HepG2 (cell line): ENCODE measurements around the gene SMIM36. TPM values are rescaled to one million over a fixed set of nuclear protein-coding genes. Genes with fewer than 3 reads are reported as not detected.

Experiments
- ATAC-seq: fragments of 200-7000 bp; cut with Tn5 transposase; 3 replicates; pipeline ENCODE4 v1.9.1; 2020; ENCODE audit warnings: mild to moderate bottlenecking, moderate library complexity
- BruUV-seq: library from RNA; stranded (reverse); fragments of 400-500 nt; replicated peaks from 2 replicates; lab custom pipeline; 2021; lab: Mats Ljungman, UMichigan
- CTCF ChIA-PET: fragments of 300-600 bp; formaldehyde crosslinking; extraction: SDS; loops from one replicate; lab custom pipeline; 2021; ENCODE audit warnings: low total read pairs, inconsistent platforms, low intra/inter-chr PET ratio; lab: Yijun Ruan, JAX
- POLR2A ChIA-PET: fragments of 350-600 bp; sonication (Branson Sonifier 250); formaldehyde crosslinking; loops from one replicate; lab custom pipeline; 2020; ENCODE audit warnings: antibody characterized with exemption, inconsistent platforms; lab: Yijun Ruan, JAX
- DNase-seq: peaks from one replicate; pipeline ENCODE4 v3.0.0-alpha.2; 2015; ENCODE audit warnings: low spot score
- FAIRE-seq: peaks from 3 replicates; lab custom pipeline; 2011; peaks lifted over from hg19 to GRCh38; lab: Jason Lieb, UNC
- H2AFZ ChIP-seq: one replicate; pipeline ENCODE4 v1.6.1; 2011; ENCODE audit warnings: low read length, inconsistent platforms
- H3K27ac ChIP-seq: fragments of 300-600 bp; 3 replicates; pipeline ENCODE4 v1.8.0; 2011; ENCODE audit warnings: mixed run types, mild to moderate bottlenecking, mixed read lengths, low read length, inconsistent platforms; ENCODE audit not compliant: insufficient read depth; ENCODE audit errors: extremely low read length
- H3K27me3 ChIP-seq, 2 experiments: fragments of 200-600 bp in 1 of 2; 2 replicates in 1 of 2; 3 replicates in 1 of 2; pipeline versions ENCODE4 v1.6.0 to v1.8.0; 2011; ENCODE audit warnings: low read length in 2 of 2, mild to moderate bottlenecking in 2 of 2, moderate library complexity in 2 of 2, inconsistent platforms in 1 of 2; ENCODE audit not compliant: insufficient read depth in 2 of 2, control insufficient read depth in 1 of 2
- H3K36me3 ChIP-seq, 2 experiments: fragments of 200-600 bp in 1 of 2; replicated peaks in 1 of 2; 2 replicates in 1 of 2; 3 replicates in 1 of 2; pipeline versions ENCODE4 v1.5.1 to v1.8.0; 2011; ENCODE audit warnings: low read length in 2 of 2, inconsistent platforms in 1 of 2; ENCODE audit not compliant: insufficient read depth in 2 of 2, control insufficient read depth in 1 of 2
- H3K4me1 ChIP-seq: 2 replicates; pipeline ENCODE4 v1.5.1; 2012; ENCODE audit warnings: low read length, inconsistent platforms; ENCODE audit not compliant: insufficient read depth
- H3K4me2 ChIP-seq: 2 replicates; pipeline ENCODE4 v1.6.0; 2011; ENCODE audit warnings: low read depth, low read length, inconsistent platforms
- H3K4me3 ChIP-seq, 3 experiments: fragments of 200-600 bp in 1 of 3; sonication (generic), shearing (Covaris generic) in 1 of 3; replicated peaks in 1 of 3; 2 replicates each; pipeline ENCODE4 v1.5.1; 2011 to 2016; ENCODE audit warnings: low read length in 3 of 3, inconsistent platforms in 2 of 3, low read depth in 2 of 3, mild to moderate bottlenecking in 2 of 3, control low read depth in 1 of 3, mixed read lengths in 1 of 3; ENCODE audit not compliant: insufficient read depth in 1 of 3
- H3K79me2 ChIP-seq: one replicate; pipeline ENCODE4 v1.6.1; 2011; ENCODE audit warnings: low read length, inconsistent platforms; ENCODE audit not compliant: insufficient read depth
- H3K9ac ChIP-seq: 2 replicates; pipeline ENCODE4 v1.6.0; 2011; ENCODE audit warnings: mild to moderate bottlenecking, low read depth, low read length, inconsistent platforms; ENCODE audit not compliant: insufficient read depth
- H3K9me3 ChIP-seq: 2 replicates; pipeline ENCODE4 v1.5.1; 2012; ENCODE audit warnings: mild to moderate bottlenecking, low read length
- H4K20me1 ChIP-seq: 2 replicates; pipeline ENCODE4 v1.6.0; 2011; ENCODE audit warnings: inconsistent platforms, mild to moderate bottlenecking, low read length, moderate library complexity; ENCODE audit not compliant: insufficient read depth
- CBFB ChIP-seq: sonication (generic); formaldehyde crosslinking; IDR thresholded peaks from 2 replicates; pipeline ENCODE4 v1.4.0; 2020; ENCODE audit warnings: missing genetic modification reagents
- CENPT ChIP-seq: sonication (generic); formaldehyde crosslinking; IDR thresholded peaks from 2 replicates; pipeline ENCODE4 v1.8.0; 2022; ENCODE audit warnings: low read depth, mild to moderate bottlenecking, moderate library complexity, missing genetic modification reagents
- EEA1 ChIP-seq: sonication (generic); formaldehyde crosslinking; IDR thresholded peaks from 2 replicates; pipeline ENCODE4 v1.5.1; 2020; ENCODE audit warnings: mild to moderate bottlenecking, missing genetic modification reagents, borderline replicate concordance
- GLI4 ChIP-seq: sonication (generic); formaldehyde crosslinking; IDR thresholded peaks from 2 replicates; pipeline ENCODE4 v1.5.1; 2020; ENCODE audit warnings: missing genetic modification reagents, mild to moderate bottlenecking, moderate library complexity, borderline replicate concordance
- HDAC1 ChIP-seq: sonication (generic); formaldehyde crosslinking; IDR thresholded peaks from 2 replicates; pipeline ENCODE4 v1.5.1; 2020; ENCODE audit warnings: mild to moderate bottlenecking, missing genetic modification reagents
- KLF16 ChIP-seq, 2 experiments: sonication (generic) in 1 of 2; formaldehyde crosslinking in 1 of 2; IDR thresholded peaks; 2 replicates each; pipeline versions ENCODE4 v1.6.1 to v1.8.0; 2016 to 2023; ENCODE audit warnings: missing genetic modification reagents in 2 of 2, missing compliant biosample characterization in 1 of 2
- NCOA5 ChIP-seq: sonication (generic); formaldehyde crosslinking; IDR thresholded peaks from 2 replicates; pipeline ENCODE4 v1.4.0; 2020; ENCODE audit warnings: missing genetic modification reagents
- PHF21A ChIP-seq: sonication (generic); formaldehyde crosslinking; IDR thresholded peaks from 2 replicates; pipeline ENCODE4 v1.5.0; 2020; ENCODE audit warnings: mild to moderate bottlenecking, missing genetic modification reagents
- POLR2A ChIP-seq, 2 experiments: IDR thresholded peaks; 2 replicates each; pipeline ENCODE4 v1.6.1; 2011; ENCODE audit warnings: low read depth in 2 of 2, low read length in 2 of 2, mild to moderate bottlenecking in 1 of 2, moderate library complexity in 1 of 2; ENCODE audit not compliant: insufficient read depth in 1 of 2
- SALL1 ChIP-seq: sonication (generic); formaldehyde crosslinking; IDR thresholded peaks from 2 replicates; pipeline ENCODE4 v1.8.0; 2022; ENCODE audit warnings: mild to moderate bottlenecking, missing genetic modification reagents
- TEAD2 ChIP-seq: sonication (generic); formaldehyde crosslinking; IDR thresholded peaks from 2 replicates; pipeline ENCODE4 v1.9.0; 2021; ENCODE audit warnings: missing genetic modification reagents
- WIZ ChIP-seq: sonication (generic); formaldehyde crosslinking; IDR thresholded peaks from 2 replicates; pipeline ENCODE4 v1.5.1; 2020; ENCODE audit warnings: mild to moderate bottlenecking, missing genetic modification reagents
- YY1 ChIP-seq: IDR thresholded peaks from 2 replicates; pipeline ENCODE4 v1.6.1; 2011; ENCODE audit warnings: low read length, low read depth, moderate library complexity, mild to moderate bottlenecking; ENCODE audit not compliant: insufficient read depth, insufficient replicate concordance
- ZFP41 ChIP-seq: sonication (generic); formaldehyde crosslinking; IDR thresholded peaks from 2 replicates; pipeline ENCODE4 v1.4.0; 2020; ENCODE audit warnings: mild to moderate bottlenecking, missing genetic modification reagents, borderline replicate concordance
- ZNF317 ChIP-seq: sonication (generic); formaldehyde crosslinking; IDR thresholded peaks from 2 replicates; pipeline ENCODE4 v1.5.0; 2020; ENCODE audit warnings: mild to moderate bottlenecking, missing genetic modification reagents
- ZNF614 ChIP-seq: IDR thresholded peaks from 2 replicates; pipeline ENCODE4 v1.6.1; 2018; ENCODE audit warnings: missing biosample characterization, missing genetic modification reagents, inconsistent platforms, borderline replicate concordance
- ZNF891 ChIP-seq: sonication (generic); formaldehyde crosslinking; IDR thresholded peaks from 2 replicates; pipeline ENCODE4 v1.5.0; 2020; ENCODE audit warnings: mild to moderate bottlenecking, missing genetic modification reagents
- WGBS: methylation state at CpG from one replicate; pipeline ENCODE4 v1.1.6; 2017; ENCODE audit warnings: low lambda C conversion rate; 5-methylcytosine and 5-hydroxymethylcytosine counted together
- in situ Hi-C: cut with HindIII; loops from 2 replicates; pipeline ENCODE4 v1.10.0; 2017; ENCODE audit warnings: low pct_unique_long_range_greater_than_20kb; ENCODE audit not compliant: extremely low pct_ligation_motif_present
- intact Hi-C: fragments of 100-400 bp; cut with micrococcal nuclease; formaldehyde crosslinking; loops from one replicate; pipeline ENCODE4 v1.10.0; 2022; ENCODE audit not compliant: unreplicated experiment
- polyA plus RNA-seq, 8 experiments: library from polyadenylated mRNA; depleted of rRNA in 3 of 8; stranded (reverse) in 7 of 8; unstranded in 1 of 8; fragments of >200 nt; fragmentation: Illumina TruSeq in 4 of 8; extraction: Trizol in 4 of 8; gene quantifications; 2 replicates each; pipeline versions ENCODE4 v1.2.1 to v1.2.3, GENCODE V29; 2011 to 2016; ENCODE audit warnings: low read depth in 4 of 8, missing spikeins in 1 of 8, mixed read lengths in 1 of 8; ENCODE audit not compliant: insufficient read depth in 1 of 8
- total RNA-seq, 5 experiments: library from RNA; depleted of rRNA; stranded (reverse); fragments of >200 nt; fragmentation: Illumina TruSeq; extraction: Trizol; gene quantifications; 2 replicates each; pipeline ENCODE4 v1.2.3, GENCODE V29; 2016; ENCODE audit warnings: low read depth in 1 of 5
- TF ChIP-seq, protein P1 (sequence below): sonication (generic); formaldehyde crosslinking; IDR thresholded peaks from 2 replicates; pipeline ENCODE4 v1.5.1; 2020; ENCODE audit warnings: missing genetic modification reagents, mild to moderate bottlenecking, borderline replicate concordance
- TF ChIP-seq, protein P2 (sequence below): IDR thresholded peaks from 2 replicates; pipeline ENCODE4 v1.6.1; 2016; ENCODE audit warnings: mild to moderate bottlenecking
- TF ChIP-seq, protein P3 (sequence below): sonication (generic); formaldehyde crosslinking; IDR thresholded peaks from 2 replicates; pipeline ENCODE4; 2020; ENCODE audit warnings: missing genetic modification reagents, mild to moderate bottlenecking, borderline replicate concordance

SMIM36 gene
- total and polyA plus RNA-seq, 2 of the 13 experiments (the other 11 are each of a cell fraction or from before 2014, with no cell fraction given), result not detected

DNA sequence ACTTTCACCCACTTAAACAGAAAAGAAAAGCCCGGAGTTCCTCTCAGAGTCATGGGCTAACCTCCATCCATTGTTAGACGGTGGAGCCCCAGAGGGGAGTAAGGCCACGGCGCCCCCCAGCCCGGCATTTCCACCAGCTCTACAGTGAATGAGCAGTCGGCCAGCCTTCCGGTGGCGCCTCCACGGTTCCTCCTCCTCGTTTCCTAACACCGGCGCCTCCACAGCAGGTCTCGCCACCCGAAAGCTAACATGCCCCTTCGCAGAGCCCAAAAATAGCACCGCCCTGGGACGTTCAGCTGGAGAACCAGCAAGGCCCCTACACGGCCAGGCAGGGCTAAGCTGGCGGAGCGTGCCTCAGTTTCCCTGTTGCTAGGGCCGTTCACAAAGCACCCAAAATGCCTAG lies 90.5 kb downstream of the SMIM36 start:
- Histone ChIP-seq H3K9me3 (no peaks in the 10 kb centered on the region), H3K9ac (peak overlapping the region; percentile 99), H4K20me1 (no peaks in the 10 kb centered on the region), H3K27ac (peak overlapping the region; percentile 87), H3K4me3 (peak overlapping the region; percentile 96 to 99 (median 98)), H3K4me2 (peak overlapping the region; percentile 92), H3K27me3 (no peaks in the 10 kb centered on the region; a peak in 1 of 5 replicates), H3K36me3 (peaks cover 0 to 34% of the 10 kb centered on the region in 2 experiments), H3K79me2 (peaks cover 61% of the 10 kb centered on the region), H2AFZ (no peak overlapping the region), H3K4me1 (peaks cover 66% of the 10 kb centered on the region)
- ATAC-seq (peak; percentile 37), DNase-seq (no peak), FAIRE-seq (no peak)
- intact Hi-C loops, result loop anchor here (5.0 kb wide), 1 partner anchor 37 kb away; no protein-coding TSS in a partner anchor
- ChIA-PET CTCF (no interaction called here), POLR2A (interaction anchor here (0.8 to 9.0 kb wide), 12 partner anchors 9 to 138 kb away, joined by 4 to 127 read pairs (median 6); partner anchors contain the start of gene SMIM36)
- in situ Hi-C loops, result loop anchor here (5.0 kb wide), 1 partner anchor 92 kb away; the partner anchor contains the start of gene SMIM36
- WGBS, result 1% methylated on average over 14 of the region's 21 CpGs
- no TSS peak for BruUV-seq
- TF ChIP-seq SALL1 (CRISPR knock-in tag) (peak; percentile 57), ZNF891 (CRISPR knock-in tag) (peak; percentile 41; the same call in 1 of the 2 replicates), TEAD2 (CRISPR knock-in tag) (no peak), ZNF317 (CRISPR knock-in tag) (no peak), CENPT (CRISPR knock-in tag) (0 out of 2 replicates have a peak, but pooled peaks have one; percentile 35), KLF16 (CRISPR knock-in tag; IDR thresholded peaks at IDR 0.05) (no peak), ZNF614 (CRISPR knock-in tag) (no peak), PHF21A (CRISPR knock-in tag) (0 out of 2 replicates have a peak, but pooled peaks have one; percentile 30), EEA1 (CRISPR knock-in tag) (0 out of 2 replicates have a peak, but pooled peaks have one; percentile 30), CBFB (CRISPR knock-in tag) (0 out of 2 replicates have a peak, but pooled peaks have one; percentile 19), WIZ (peak; percentile 10; the same call in 1 of the 2 replicates), NCOA5 (CRISPR knock-in tag) (no peak), GLI4 (CRISPR knock-in tag) (no peak), YY1 (peak; percentile 23), POLR2A (IDR thresholded peaks at IDR 0.05; ENCODE audit: insufficient read depth in 1 of 2, low read depth in 2 of 2, low read length in 2 of 2) (peak in 1 of 2 experiments; percentile 40; a peak in 3 of 4 replicates), HDAC1 (CRISPR knock-in tag) (peak; percentile 46; the same call in 1 of the 2 replicates), ZFP41 (CRISPR knock-in tag) (0 out of 2 replicates have a peak, but pooled peaks have one; percentile 31)
- TF ChIP-seq, protein P1, sequence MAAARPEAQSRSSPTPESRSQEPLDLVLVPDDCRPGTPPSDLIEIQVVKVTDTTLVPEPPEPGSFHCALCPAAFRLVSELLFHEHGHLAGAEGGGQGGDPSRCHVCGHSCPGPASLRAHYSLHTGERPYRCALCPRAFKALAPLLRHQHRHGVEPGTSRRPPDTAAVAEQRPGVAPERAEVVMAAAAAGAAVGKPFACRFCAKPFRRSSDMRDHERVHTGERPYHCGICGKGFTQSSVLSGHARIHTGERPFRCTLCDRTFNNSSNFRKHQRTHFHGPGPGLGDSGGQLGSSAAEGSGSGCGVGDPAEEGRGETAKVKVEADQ (CRISPR knock-in tag), result no peak
- TF ChIP-seq, protein P2, sequence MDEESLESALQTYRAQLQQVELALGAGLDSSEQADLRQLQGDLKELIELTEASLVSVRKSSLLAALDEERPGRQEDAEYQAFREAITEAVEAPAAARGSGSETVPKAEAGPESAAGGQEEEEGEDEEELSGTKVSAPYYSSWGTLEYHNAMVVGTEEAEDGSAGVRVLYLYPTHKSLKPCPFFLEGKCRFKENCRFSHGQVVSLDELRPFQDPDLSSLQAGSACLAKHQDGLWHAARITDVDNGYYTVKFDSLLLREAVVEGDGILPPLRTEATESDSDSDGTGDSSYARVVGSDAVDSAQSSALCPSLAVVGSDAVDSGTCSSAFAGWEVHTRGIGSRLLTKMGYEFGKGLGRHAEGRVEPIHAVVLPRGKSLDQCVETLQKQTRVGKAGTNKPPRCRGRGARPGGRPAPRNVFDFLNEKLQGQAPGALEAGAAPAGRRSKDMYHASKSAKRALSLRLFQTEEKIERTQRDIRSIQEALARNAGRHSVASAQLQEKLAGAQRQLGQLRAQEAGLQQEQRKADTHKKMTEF, result peak; percentile 11; the same call in 1 of the 2 replicates
- TF ChIP-seq, protein P3, sequence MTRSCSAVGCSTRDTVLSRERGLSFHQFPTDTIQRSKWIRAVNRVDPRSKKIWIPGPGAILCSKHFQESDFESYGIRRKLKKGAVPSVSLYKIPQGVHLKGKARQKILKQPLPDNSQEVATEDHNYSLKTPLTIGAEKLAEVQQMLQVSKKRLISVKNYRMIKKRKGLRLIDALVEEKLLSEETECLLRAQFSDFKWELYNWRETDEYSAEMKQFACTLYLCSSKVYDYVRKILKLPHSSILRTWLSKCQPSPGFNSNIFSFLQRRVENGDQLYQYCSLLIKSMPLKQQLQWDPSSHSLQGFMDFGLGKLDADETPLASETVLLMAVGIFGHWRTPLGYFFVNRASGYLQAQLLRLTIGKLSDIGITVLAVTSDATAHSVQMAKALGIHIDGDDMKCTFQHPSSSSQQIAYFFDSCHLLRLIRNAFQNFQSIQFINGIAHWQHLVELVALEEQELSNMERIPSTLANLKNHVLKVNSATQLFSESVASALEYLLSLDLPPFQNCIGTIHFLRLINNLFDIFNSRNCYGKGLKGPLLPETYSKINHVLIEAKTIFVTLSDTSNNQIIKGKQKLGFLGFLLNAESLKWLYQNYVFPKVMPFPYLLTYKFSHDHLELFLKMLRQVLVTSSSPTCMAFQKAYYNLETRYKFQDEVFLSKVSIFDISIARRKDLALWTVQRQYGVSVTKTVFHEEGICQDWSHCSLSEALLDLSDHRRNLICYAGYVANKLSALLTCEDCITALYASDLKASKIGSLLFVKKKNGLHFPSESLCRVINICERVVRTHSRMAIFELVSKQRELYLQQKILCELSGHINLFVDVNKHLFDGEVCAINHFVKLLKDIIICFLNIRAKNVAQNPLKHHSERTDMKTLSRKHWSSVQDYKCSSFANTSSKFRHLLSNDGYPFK (CRISPR knock-in tag), result no peak
